ENCODE measurements around the gene VAPA.

VAPA gene

DNA sequence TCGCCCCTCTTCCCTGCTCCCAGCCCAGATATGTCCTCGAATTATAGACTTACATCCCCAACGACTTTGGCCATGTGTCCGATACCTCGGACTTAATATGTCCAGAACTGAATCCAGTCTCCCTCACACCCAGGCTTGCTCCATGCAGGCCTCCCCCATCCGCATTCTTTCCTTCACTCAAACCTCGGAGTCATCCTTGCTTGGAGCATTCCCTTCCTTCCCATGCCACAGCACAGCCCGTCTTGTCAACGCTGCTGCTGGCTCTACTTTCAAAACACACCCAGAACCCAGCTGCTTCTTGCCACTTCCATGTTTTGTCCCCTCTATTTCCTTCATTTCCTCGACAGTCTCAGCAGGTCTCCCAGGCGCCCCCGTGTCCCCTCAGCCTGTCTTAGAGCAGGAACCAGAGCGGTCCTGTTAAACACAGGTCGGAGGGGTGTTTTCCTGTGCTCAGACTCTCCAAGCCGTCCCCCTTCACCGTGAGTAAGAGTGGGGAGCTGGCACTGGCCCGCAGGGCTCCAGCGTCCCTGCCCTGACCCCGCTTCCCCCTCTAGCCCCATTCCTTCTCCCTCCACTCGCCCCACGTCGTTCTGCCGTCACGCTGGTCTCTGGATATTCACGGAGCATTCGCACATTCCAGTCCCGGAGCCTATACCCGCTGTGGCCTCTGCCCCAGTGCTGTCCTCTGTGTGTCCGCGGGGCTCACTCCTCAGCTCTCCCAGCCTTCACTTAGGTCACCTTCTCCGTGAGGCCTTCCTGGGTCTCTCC is 54.4 kb downstream of the VAPA start:
- no peak for FAIRE-seq
- DNase-seq (ENCODE audit: insufficient read length, low spot score) = no peak

- FAIRE-seq (no peak), DNase-seq (ENCODE audit: insufficient read length, low spot score) (no peak)
These were observed 55.4 kb downstream of the VAPA start for GRCh38 chr18:9969247-9969646.

DNA sequence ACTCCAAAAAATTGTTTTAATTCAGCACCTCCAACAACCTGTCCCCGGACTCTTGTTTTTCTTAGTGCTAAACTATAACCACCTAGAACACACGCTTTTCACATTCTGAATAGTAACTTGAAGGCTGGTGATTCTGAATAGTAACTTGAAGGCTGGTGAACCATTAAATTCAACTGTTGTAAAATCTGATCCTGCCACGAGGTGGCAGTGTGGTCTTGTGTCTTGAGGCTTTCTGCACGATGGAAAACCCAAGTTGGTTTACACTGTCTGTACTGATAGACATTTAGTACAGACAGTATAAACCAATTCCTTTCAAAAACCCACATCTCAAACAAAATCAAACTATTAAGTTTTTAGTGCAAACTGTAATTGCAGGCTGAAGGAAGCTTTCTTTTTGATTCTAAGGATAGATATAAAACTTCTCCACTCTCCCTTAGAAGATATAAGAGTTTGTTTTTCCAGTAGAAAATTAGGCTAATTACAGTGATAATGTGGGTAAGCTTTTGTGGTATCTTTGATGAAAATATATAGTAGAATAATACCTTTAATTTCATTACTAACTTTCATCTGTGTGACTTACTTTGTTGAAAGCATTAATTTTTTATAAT is 57.6 kb downstream of the VAPA start:
- DNase-seq (ENCODE audit: insufficient read length, low spot score) = peak; percentile 71
- FAIRE-seq = peak; percentile 81

GRCh38 chr18:9973470-9973869 is 59.7 kb downstream of the VAPA start:
- DNase-seq (ENCODE audit: insufficient read length, low spot score) = no peak
- FAIRE-seq = no peak

DNA sequence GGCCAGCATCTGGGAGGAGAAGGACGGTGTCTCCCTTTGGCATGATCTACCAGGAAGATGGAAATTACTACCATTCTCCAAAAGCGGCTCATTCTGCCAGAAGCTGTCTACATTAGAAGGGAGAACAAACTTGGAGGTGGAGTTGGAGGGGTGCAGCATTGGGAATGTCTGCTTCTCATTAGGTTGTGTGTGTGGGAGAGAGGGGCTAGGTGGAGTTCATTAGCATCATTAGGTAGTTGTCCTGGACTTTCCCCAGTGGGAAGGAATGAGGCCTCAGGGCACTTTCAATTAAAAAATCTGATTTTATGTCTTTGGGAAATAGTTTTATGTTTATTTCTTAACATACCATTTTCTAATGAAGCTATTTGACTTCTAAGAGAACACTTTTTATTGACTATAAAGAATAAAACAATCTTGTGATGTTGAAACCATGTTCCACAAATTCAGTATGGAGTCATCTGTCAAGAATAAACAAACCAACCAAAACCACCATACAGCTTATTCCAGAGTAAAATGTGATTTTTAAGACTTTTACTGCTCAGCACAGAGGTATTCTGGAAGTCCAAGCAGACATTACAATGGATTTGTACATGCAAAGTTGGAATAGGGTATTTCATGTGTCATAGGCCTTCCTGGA is 60.6 kb downstream of the VAPA start:
- DNase-seq (ENCODE audit: insufficient read length, low spot score) = no peak
- FAIRE-seq = no peak

GRCh38 chr18:9975658-9976057 is 61.8 kb downstream of the VAPA start:
- FAIRE-seq (no peak), DNase-seq (ENCODE audit: insufficient read length, low spot score) (no peak)

DNA sequence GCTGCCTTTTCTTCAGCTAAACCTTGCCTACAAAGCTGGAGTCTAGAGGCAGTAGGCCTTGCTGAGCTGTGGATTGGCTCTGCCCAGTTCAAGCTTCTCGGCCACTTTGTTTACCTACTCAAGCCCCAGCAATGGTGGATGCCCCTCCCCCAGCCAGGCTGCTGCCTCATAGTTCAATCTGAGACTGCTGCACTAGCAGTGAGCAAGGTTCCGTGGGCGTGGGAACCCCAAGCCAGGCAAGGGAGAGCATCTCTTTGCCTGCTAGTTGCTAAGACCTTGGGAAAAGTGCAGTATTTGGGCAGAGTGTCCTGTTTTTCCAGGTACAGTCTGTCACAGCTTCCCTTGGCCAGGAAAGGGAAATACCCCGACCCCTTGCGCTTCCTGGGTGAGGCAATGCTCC is 68.9 kb downstream of the VAPA start:
- DNase-seq (ENCODE audit: insufficient read length, low spot score) = no peak
- FAIRE-seq = no peak

DNA sequence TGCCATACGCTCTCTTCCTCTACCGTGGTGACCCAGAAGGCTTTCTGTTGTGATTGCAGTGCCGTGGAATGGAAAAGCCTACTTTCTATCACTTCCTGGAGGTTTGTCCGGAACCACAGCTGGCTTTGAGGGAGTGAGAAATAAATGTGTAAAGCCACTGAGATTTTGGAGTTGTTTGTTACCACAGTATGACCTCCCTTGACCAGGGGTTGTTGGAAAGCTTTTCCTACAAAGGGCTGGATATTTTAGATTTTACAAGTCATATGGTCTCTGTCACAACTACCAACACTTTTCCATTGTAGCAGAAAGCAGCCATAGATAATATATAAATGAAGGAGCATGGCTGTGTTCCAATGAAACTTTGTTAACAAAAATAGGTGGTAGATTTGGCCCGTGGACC is 70.3 kb downstream of the VAPA start:
- DNase-seq (ENCODE audit: insufficient read length, low spot score) (no peak), FAIRE-seq (no peak)

- DNase-seq (ENCODE audit: insufficient read length, low spot score) = no peak
- FAIRE-seq = no peak
These were observed 71.8 kb downstream of the VAPA start for GRCh38 chr18:9985641-9986040.

DNA sequence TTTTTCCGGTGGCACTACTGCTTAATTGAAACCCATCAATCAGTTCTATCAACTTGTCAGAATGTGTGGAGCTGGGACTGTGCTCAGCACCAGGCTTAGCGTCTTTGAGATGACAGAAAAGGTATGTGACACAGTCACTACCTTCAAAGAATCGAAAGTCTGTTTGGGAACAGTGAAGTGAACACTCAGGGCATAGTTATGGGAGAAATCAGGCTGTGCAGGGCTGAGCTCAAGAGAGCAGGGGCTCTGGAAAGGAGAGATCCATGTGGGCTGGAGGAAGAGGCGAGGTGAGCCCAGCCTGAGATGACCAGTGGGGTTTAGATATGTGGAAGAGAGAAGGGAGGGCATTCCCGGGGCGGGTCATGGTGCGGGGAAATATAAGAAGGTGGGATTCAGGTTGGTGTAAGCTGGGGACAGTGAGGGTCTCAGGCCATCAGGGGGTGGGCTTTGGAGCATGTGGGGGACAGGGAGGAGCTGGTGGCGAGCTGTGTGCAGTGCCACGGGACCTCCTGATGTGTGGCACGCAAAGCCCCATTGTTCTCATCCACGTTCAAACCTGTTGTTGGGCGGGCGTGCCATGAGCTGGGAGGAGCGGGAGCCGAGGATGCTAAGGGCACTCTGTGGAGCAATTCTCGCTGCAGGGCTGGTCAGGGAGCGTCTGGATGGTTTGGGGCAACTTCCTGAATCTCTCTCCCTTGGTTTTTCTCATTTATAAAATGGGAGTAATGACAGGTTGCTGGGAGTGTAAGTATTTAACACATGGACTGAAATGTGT is 72.5 kb downstream of the VAPA start:
- FAIRE-seq (no peak), DNase-seq (ENCODE audit: insufficient read length, low spot score) (no peak)

- FAIRE-seq (no peak), DNase-seq (ENCODE audit: insufficient read length, low spot score) (no peak)
These were observed 73.5 kb downstream of the VAPA start for GRCh38 chr18:9987345-9987744.

DNA sequence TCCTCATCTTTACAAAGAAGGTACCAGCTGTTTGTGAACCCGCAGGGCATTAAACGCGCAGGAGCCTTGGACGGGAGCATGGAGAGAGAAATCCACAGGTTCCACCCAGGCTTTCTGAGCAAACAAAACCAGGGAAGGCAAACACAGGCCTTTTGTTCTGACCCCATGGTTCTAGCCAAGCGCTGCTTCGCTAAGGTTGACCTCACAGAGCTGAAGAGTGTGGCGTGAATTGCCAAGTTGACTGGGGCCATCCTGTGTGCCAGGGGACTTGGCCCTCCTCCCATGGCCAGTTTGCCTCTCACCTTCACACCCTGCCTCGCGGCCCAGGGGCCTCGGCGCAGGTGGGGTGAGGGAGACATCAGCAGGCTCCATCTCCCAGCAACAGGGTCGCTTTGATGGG is 74.1 kb downstream of the VAPA start:
- DNase-seq (ENCODE audit: insufficient read length, low spot score) = no peak

GRCh38 chr18:9988665-9989064 is 74.8 kb downstream of the VAPA start:
- DNase-seq (ENCODE audit: insufficient read length, low spot score) = no peak
- FAIRE-seq = no peak

More for the DNA sequence above, 74.1 kb downstream of the VAPA start:
- FAIRE-seq = no peak

- DNase-seq (ENCODE audit: insufficient read length, low spot score) (no peak), FAIRE-seq (no peak)
These were observed 75.7 kb downstream of the VAPA start for GRCh38 chr18:9989481-9989880.

GRCh38 chr18:9991011-9992000 is 77.5 kb downstream of the VAPA start:
- no peak for DNase-seq (ENCODE audit: insufficient read length, low spot score)
- FAIRE-seq = no peak

- DNase-seq (ENCODE audit: insufficient read length, low spot score) (no peak), FAIRE-seq (no peak)
These were observed 78.6 kb downstream of the VAPA start for GRCh38 chr18:9992300-9992972.

DNA sequence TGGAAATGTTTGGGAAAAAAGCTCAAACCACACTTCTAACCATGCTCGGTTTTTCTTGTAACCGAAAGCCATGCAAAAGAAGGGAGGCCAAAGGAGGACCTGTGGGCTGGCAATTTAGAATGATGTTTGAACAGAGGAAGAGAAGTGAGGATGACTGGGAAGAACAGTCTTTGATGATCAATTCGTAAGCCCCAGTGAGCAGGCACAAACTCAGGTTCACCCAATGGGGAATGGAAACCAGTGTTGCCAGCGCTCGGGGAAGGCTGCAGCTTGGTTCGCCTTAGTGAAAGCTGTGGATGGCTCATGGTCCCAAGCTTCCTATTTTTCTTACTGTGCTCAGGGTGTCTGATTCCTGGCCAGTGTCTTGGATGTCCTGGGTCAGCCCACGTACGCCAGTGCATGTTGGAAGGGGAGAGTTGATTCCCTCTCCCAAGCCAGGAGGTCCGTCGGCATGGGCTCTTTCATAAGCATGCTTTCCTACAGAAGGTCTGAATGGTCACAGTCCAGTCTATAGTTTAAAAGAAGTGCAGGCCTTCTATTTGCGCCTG is 79.2 kb downstream of the VAPA start:
- DNase-seq (ENCODE audit: insufficient read length, low spot score) (no peak), FAIRE-seq (no peak)

GRCh38 chr18:9993521-9994025 is 79.8 kb downstream of the VAPA start:
- no peak for FAIRE-seq

DNA sequence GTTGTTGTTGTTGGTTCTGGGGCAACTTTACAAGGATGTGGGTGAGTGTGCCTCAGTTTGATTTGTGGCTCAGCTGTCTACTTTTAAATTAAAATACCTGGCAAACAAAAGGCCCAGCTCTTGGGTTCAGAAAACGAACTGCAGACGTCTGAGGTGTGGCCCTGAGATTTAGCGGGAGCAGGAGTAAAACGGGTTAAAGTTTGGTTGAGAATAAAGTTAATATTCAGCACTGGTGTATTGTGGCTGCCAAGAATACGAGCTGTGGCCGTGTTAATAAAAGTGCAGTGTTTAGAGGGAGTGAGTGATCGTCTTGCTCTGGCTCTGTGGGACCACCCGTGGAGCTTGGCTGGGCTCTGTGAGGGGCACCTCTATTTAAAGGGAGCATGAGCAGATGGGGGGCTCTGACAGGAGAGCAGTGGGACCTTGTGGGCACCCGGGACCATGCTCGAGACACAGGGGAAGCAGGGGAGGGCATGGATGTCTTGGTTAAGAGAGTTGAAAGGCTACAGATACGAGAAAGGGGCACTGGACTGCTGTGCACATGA is 80.3 kb downstream of the VAPA start:
- no peak for FAIRE-seq

More at GRCh38 chr18:9993521-9994025, 79.8 kb downstream of the VAPA start:
- DNase-seq (ENCODE audit: insufficient read length, low spot score) = no peak

More for the DNA sequence above, 80.3 kb downstream of the VAPA start:
- DNase-seq (ENCODE audit: insufficient read length, low spot score) = no peak

Measured in HTR-8/SVneo (cell line).